ENCODE data around the gene MXD3. TPM values are rescaled to one million over a fixed set of nuclear protein-coding genes. Genes with fewer than 3 reads are reported as not detected.

The MXD3 gene
- total and polyA plus RNA-seq, 2 donors: 16.1 to 44.8 TPM

DNA sequence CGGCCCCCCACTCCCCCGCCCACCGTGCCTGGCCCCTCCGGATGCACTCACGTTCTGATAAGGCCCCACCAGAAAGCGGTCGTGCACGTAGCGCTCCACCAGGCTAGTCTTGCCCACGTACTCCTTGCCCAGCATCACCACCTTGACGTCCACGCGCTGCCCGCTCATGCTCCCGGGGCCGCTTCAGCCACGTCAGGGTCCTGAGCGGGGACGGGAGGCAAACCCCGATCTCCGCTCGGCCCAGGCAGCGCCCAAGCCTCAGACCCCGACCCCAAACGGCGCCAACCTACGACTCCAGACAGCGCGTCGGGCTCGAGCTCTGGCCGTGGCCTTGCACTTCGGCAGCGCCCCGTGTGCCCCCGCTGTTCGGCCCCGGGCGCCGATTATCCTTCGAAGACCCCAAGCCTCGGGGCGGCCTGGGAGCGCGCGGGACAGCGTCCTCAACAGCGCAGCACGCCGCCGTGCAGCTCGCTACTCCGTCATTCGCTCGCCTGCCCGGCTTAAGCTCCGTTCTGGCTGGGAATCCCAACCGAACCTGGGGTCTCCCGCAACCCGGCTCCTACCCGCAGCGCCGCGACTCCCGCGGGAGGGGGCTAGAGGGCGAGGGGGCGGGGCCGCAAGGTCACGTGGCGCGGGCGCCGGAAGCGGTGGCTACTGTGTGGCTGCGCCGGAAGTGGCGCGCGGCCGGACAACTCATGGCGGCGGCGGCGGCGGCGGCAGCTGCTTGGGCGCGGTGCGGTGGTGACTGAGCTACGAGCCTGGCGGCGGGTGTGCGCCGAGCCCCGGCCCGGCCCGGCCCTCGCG, 8.4 kb downstream of the MXD3 start, which contains the start of the genes PRELID1 and RAB24:
Gene PRELID1, plus strand, starts transcription at position 679 of the 804 bp plus-strand sequence. CDS start 187 bp downstream, outside the sequence.
Gene RAB24, minus strand, starts transcription at position 599 of the 804 bp plus-strand sequence. Its CDS starts 431 bp downstream, at position 168.
- Histone ChIP-seq H3K36me3 (ENCODE audit: control insufficient read depth in 2 of 2, insufficient read depth in 2 of 2, low read length in 1 of 2) (peaks cover 24 to 52% of the 10 kb centered on the region in 2 donors), H3K9me3 (ENCODE audit: control insufficient read depth in 2 of 2, insufficient read depth in 1 of 2, low read length in 1 of 2) (no peaks in the 10 kb centered on the region), H3K27ac (ENCODE audit: low read depth in 1 of 2, low read length in 1 of 2) (peak within 1 kb of the TSS; percentile 55 to 57), H3K4me3 (ENCODE audit: low read length in 2 of 2) (peak within 1 kb of the TSS; percentile 73 to 86), H3K4me1 (ENCODE audit: control insufficient read depth in 2 of 2, insufficient read depth in 2 of 2, low read length in 2 of 2) (peaks cover 29 to 61% of the 10 kb centered on the region in 2 donors), H3K27me3 (ENCODE audit: control insufficient read depth in 2 of 2, insufficient read depth in 1 of 2, low read length in 1 of 2) (no peaks in the 10 kb centered on the region)
- DNase-seq (ENCODE audit: low read depth in 6 of 9, low spot score in 9 of 9): peak in 6 of 9 donors; percentile 66 to 90 (median 78)
- WGBS: under 1% methylated on average over 100 of the region's 100 CpGs

- H3K27me3 ChIP-seq (ENCODE audit: control insufficient read depth in 2 of 2, insufficient read depth in 1 of 2, low read length in 1 of 2): no peaks in the 10 kb centered on the region
- H3K9me3 ChIP-seq (ENCODE audit: control insufficient read depth in 2 of 2, insufficient read depth in 1 of 2, low read length in 1 of 2): no peaks in the 10 kb centered on the region
- H3K36me3 ChIP-seq (ENCODE audit: control insufficient read depth in 2 of 2, insufficient read depth in 2 of 2, low read length in 1 of 2): peaks cover 23 to 52% of the 10 kb centered on the region in 2 donors
- peaks cover 29 to 61% of the 10 kb centered on the region in 2 donors for H3K4me1 ChIP-seq (ENCODE audit: control insufficient read depth in 2 of 2, insufficient read depth in 2 of 2, low read length in 2 of 2)
- peak overlapping the region; percentile 73 to 86 for H3K4me3 ChIP-seq (ENCODE audit: low read length in 2 of 2)
- H3K27ac ChIP-seq (ENCODE audit: low read depth in 1 of 2, low read length in 1 of 2): peak overlapping the region; percentile 50 to 74
- DNase-seq (ENCODE audit: low read depth in 6 of 9, low spot score in 9 of 9): no peak
- 47% methylated on average over 24 of the region's 24 CpGs for WGBS
These were observed 9.2 kb downstream of the MXD3 start for GRCh38 chr5:177302354-177303110.

GRCh38 chr5:177301503-177302165, 10.1 kb downstream of the MXD3 start:
- Histone ChIP-seq H3K27me3 (ENCODE audit: control insufficient read depth in 2 of 2, insufficient read depth in 1 of 2, low read length in 1 of 2) (no peaks in the 10 kb centered on the region), H3K4me1 (ENCODE audit: control insufficient read depth in 2 of 2, insufficient read depth in 2 of 2, low read length in 2 of 2) (peaks cover 29 to 65% of the 10 kb centered on the region in 2 donors), H3K27ac (ENCODE audit: low read depth in 1 of 2, low read length in 1 of 2) (peak overlapping the region; percentile 50 to 78), H3K4me3 (ENCODE audit: low read length in 2 of 2) (no peak overlapping the region), H3K36me3 (ENCODE audit: control insufficient read depth in 2 of 2, insufficient read depth in 2 of 2, low read length in 1 of 2) (peaks cover 16 to 50% of the 10 kb centered on the region in 2 donors), H3K9me3 (ENCODE audit: control insufficient read depth in 2 of 2, insufficient read depth in 1 of 2, low read length in 1 of 2) (no peaks in the 10 kb centered on the region)
- peak in 1 of 9 donors; percentile 46 for DNase-seq (ENCODE audit: low read depth in 6 of 9, low spot score in 9 of 9)
- 89% methylated on average over 7 of the region's 7 CpGs for WGBS

GRCh38 chr5:177300951-177301350, 10.7 kb downstream of the MXD3 start:
- H3K4me3 ChIP-seq (ENCODE audit: low read length in 2 of 2): no peak overlapping the region
- DNase-seq (ENCODE audit: low read depth in 6 of 9, low spot score in 9 of 9): no peak
- peaks cover 15 to 51% of the 10 kb centered on the region in 2 donors for H3K36me3 ChIP-seq (ENCODE audit: control insufficient read depth in 2 of 2, insufficient read depth in 2 of 2, low read length in 1 of 2)
- H3K27ac ChIP-seq (ENCODE audit: low read depth in 1 of 2, low read length in 1 of 2): peak overlapping the region; percentile 3 to 78
- peaks cover 32 to 71% of the 10 kb centered on the region in 2 donors for H3K4me1 ChIP-seq (ENCODE audit: control insufficient read depth in 2 of 2, insufficient read depth in 2 of 2, low read length in 2 of 2)
- H3K27me3 ChIP-seq (ENCODE audit: control insufficient read depth in 2 of 2, insufficient read depth in 1 of 2, low read length in 1 of 2): no peaks in the 10 kb centered on the region
- H3K9me3 ChIP-seq (ENCODE audit: control insufficient read depth in 2 of 2, insufficient read depth in 1 of 2, low read length in 1 of 2): no peaks in the 10 kb centered on the region
- WGBS: 95% methylated on average over 2 of the region's 2 CpGs

DNA sequence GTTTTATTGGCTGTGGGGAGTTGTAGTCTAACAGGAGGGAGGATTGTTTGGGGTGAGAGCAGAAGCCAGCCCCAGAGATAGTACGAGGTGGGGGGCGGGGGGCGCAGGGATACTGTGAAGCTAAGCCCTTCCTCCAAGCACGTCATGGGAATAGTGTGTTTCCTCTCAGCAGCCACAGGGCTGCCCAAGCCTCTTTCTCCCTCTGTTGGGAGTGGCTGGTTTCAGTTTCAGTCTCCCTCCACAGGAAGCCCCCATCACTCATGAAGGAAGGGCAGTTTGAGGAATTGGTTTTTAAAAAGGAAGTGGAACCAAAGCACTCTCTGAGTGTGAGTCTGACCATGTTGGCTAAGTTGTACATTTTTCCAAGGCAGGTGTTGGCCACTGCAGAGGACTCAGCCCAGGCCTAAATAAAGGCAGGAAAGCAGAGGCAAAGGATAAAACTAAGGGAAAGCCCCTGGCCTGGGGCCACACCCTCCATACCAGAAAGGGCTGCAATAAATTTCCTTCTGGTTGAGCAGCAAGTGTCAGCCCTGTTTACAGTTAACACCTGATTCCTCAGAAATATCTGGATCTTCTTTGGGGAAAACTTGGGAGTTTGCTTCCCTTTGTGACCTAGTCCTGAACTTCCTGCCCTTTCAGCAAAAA, 11.3 kb downstream of the MXD3 start:
- peak in 4 of 9 donors; percentile 41 to 74 (median 46) for DNase-seq (ENCODE audit: low read depth in 6 of 9, low spot score in 9 of 9)
- WGBS: 5% methylated on average over 4 of the region's 4 CpGs
- Histone ChIP-seq H3K4me3 (ENCODE audit: low read length in 2 of 2) (no peak overlapping the region), H3K27me3 (ENCODE audit: control insufficient read depth in 2 of 2, insufficient read depth in 1 of 2, low read length in 1 of 2) (no peaks in the 10 kb centered on the region), H3K9me3 (ENCODE audit: control insufficient read depth in 2 of 2, insufficient read depth in 1 of 2, low read length in 1 of 2) (no peaks in the 10 kb centered on the region), H3K36me3 (ENCODE audit: control insufficient read depth in 2 of 2, insufficient read depth in 2 of 2, low read length in 1 of 2) (peaks cover 18 to 51% of the 10 kb centered on the region in 2 donors), H3K27ac (ENCODE audit: low read depth in 1 of 2, low read length in 1 of 2) (peak overlapping the region; percentile 71 to 78), H3K4me1 (ENCODE audit: control insufficient read depth in 2 of 2, insufficient read depth in 2 of 2, low read length in 2 of 2) (peaks cover 32 to 73% of the 10 kb centered on the region in 2 donors)

DNA sequence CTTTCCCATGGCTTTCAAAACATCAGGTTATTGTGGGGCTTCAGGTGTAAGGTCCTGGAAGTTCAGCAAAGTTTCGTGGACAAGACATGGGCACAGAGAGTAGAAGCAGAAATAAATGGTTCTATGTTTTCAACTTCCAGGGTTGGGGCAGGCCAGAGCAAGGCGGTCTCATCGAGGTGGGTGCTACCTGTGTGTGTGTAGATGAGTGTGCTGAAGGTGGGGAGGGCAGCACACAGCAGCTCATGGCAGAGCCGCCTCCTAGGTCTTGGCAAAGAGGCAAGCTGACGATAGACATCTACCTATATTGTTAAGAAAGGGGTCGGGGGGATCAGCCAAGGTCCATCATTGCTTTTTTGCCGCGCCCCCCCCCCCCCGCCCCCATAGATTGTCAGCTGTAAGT, 12.0 kb downstream of the MXD3 start:
- Histone ChIP-seq H3K36me3 (ENCODE audit: control insufficient read depth in 2 of 2, insufficient read depth in 2 of 2, low read length in 1 of 2) (peaks cover 25 to 52% of the 10 kb centered on the region in 2 donors), H3K9me3 (ENCODE audit: control insufficient read depth in 2 of 2, insufficient read depth in 1 of 2, low read length in 1 of 2) (no peaks in the 10 kb centered on the region), H3K4me3 (ENCODE audit: low read length in 2 of 2) (no peak overlapping the region), H3K27ac (ENCODE audit: low read depth in 1 of 2, low read length in 1 of 2) (peak overlapping the region; percentile 74 to 78), H3K4me1 (ENCODE audit: control insufficient read depth in 2 of 2, insufficient read depth in 2 of 2, low read length in 2 of 2) (peaks cover 29 to 66% of the 10 kb centered on the region in 2 donors), H3K27me3 (ENCODE audit: control insufficient read depth in 2 of 2, insufficient read depth in 1 of 2, low read length in 1 of 2) (no peaks in the 10 kb centered on the region)
- whole genome bisulfite sequencing: 70% methylated on average over 9 of the region's 9 CpGs
- DNase-seq (ENCODE audit: low read depth in 6 of 9, low spot score in 9 of 9): no peak

- Histone ChIP-seq H3K9me3 (ENCODE audit: control insufficient read depth in 2 of 2, insufficient read depth in 1 of 2, low read length in 1 of 2) (no peaks in the 10 kb centered on the region), H3K27ac (ENCODE audit: low read depth in 1 of 2, low read length in 1 of 2) (no peak overlapping the region), H3K36me3 (ENCODE audit: control insufficient read depth in 2 of 2, insufficient read depth in 2 of 2, low read length in 1 of 2) (peaks cover 40 to 68% of the 10 kb centered on the region in 2 donors), H3K27me3 (ENCODE audit: control insufficient read depth in 2 of 2, insufficient read depth in 1 of 2, low read length in 1 of 2) (no peaks in the 10 kb centered on the region), H3K4me3 (ENCODE audit: low read length in 2 of 2) (no peak overlapping the region), H3K4me1 (ENCODE audit: control insufficient read depth in 2 of 2, insufficient read depth in 2 of 2, low read length in 2 of 2) (peaks cover 24 to 60% of the 10 kb centered on the region in 2 donors)
- no peak for DNase-seq (ENCODE audit: low read depth in 6 of 9, low spot score in 9 of 9)
- WGBS: 96% methylated on average over 2 of the region's 2 CpGs
These were observed 13.8 kb downstream of the MXD3 start for GRCh38 chr5:177297922-177298321.

GRCh38 chr5:177296581-177296980, 15.1 kb downstream of the MXD3 start:
- Histone ChIP-seq H3K9me3 (ENCODE audit: control insufficient read depth in 2 of 2, insufficient read depth in 1 of 2, low read length in 1 of 2) (no peaks in the 10 kb centered on the region), H3K4me1 (ENCODE audit: control insufficient read depth in 2 of 2, insufficient read depth in 2 of 2, low read length in 2 of 2) (peaks cover 16 to 47% of the 10 kb centered on the region in 2 donors), H3K27ac (ENCODE audit: low read depth in 1 of 2, low read length in 1 of 2) (no peak overlapping the region), H3K27me3 (ENCODE audit: control insufficient read depth in 2 of 2, insufficient read depth in 1 of 2, low read length in 1 of 2) (no peaks in the 10 kb centered on the region), H3K36me3 (ENCODE audit: control insufficient read depth in 2 of 2, insufficient read depth in 2 of 2, low read length in 1 of 2) (peaks cover 54 to 76% of the 10 kb centered on the region in 2 donors), H3K4me3 (ENCODE audit: low read length in 2 of 2) (no peak overlapping the region)
- DNase-seq (ENCODE audit: low read depth in 6 of 9, low spot score in 9 of 9): no peak
- 62% methylated on average over 4 of the region's 4 CpGs for WGBS

Data from thymus (tissue), 11 donors.